Endodermal cell (in vitro differentiated cells): ENCODE measurements around the gene LTC4S. TPM values are rescaled to one million over a fixed set of nuclear protein-coding genes. Genes with fewer than 3 reads are reported as not detected.

ENCODE experiments used
- DNase-seq: peaks from one replicate; pipeline ENCODE4 v3.0.0-alpha.2; 2017
- H3K27ac ChIP-seq: 2 replicates; pipeline ENCODE4 v1.5.1; 2013; ENCODE audit warnings: mild to moderate bottlenecking, low read depth, low read length, moderate library complexity
- H3K27me3 ChIP-seq: 2 replicates; pipeline ENCODE4 v1.6.1; 2013; ENCODE audit warnings: mild to moderate bottlenecking, low read length, moderate library complexity; ENCODE audit not compliant: insufficient read depth, control insufficient read depth, poor library complexity, severe bottlenecking
- H3K36me3 ChIP-seq: 2 replicates; pipeline ENCODE4 v1.7.0; 2013; ENCODE audit warnings: mild to moderate bottlenecking, low read length, moderate library complexity; ENCODE audit not compliant: control insufficient read depth, insufficient read depth
- H3K4me1 ChIP-seq: one replicate; pipeline ENCODE4 v1.7.0; 2013; ENCODE audit warnings: low read length; ENCODE audit not compliant: control insufficient read depth, insufficient read depth
- H3K4me3 ChIP-seq: 2 replicates; pipeline ENCODE4 v1.5.1; 2013; ENCODE audit warnings: mild to moderate bottlenecking, low read length, moderate library complexity
- H3K9ac ChIP-seq: 2 replicates; pipeline ENCODE4 v1.6.1; 2013; ENCODE audit warnings: mild to moderate bottlenecking, low read length, moderate library complexity; ENCODE audit not compliant: poor library complexity, severe bottlenecking; ENCODE audit errors: extremely low read depth
- H3K9me3 ChIP-seq: 2 replicates; pipeline ENCODE4 v1.6.1; 2013; ENCODE audit warnings: mild to moderate bottlenecking, low read length, moderate library complexity; ENCODE audit not compliant: control insufficient read depth
- H3K27ac Mint-ChIP-seq: 2 replicates; pipeline ENCODE4 v1.8.0; 2020; ENCODE audit warnings: mixed read lengths
- H3K27me3 Mint-ChIP-seq: 2 replicates; pipeline ENCODE4 v1.8.0; 2021; ENCODE audit warnings: mild to moderate bottlenecking, mixed read lengths; ENCODE audit not compliant: insufficient read depth
- H3K36me3 Mint-ChIP-seq: 2 replicates; pipeline ENCODE4 v1.8.0; 2020; ENCODE audit warnings: low read depth, mixed read lengths
- H3K4me1 Mint-ChIP-seq: 2 replicates; pipeline ENCODE4 v1.8.0; 2020; ENCODE audit warnings: mixed read lengths
- H3K4me3 Mint-ChIP-seq: 2 replicates; pipeline ENCODE4 v1.8.0; 2020; ENCODE audit warnings: mild to moderate bottlenecking, moderate library complexity, mixed read lengths
- H3K9me3 Mint-ChIP-seq: 2 replicates; pipeline ENCODE4 v1.8.0; 2020; ENCODE audit warnings: mild to moderate bottlenecking, mixed read lengths
- CTCF ChIP-seq: fragments of 200-600 bp; sonication (generic); conservative IDR thresholded peaks from 2 replicates; pipeline ENCODE4 v1.5.0; 2021; ENCODE audit warnings: antibody characterized with exemption, mild to moderate bottlenecking
- WGBS, 2 experiments: methylation state at CpG; one replicate each; pipeline versions ENCODE4 v1.1.5 to v1.1.7; 2013; ENCODE audit warnings: missing lambda C conversion rate in 2 of 2, mixed read lengths in 1 of 2; ENCODE audit not compliant: insufficient coverage in 1 of 2, insufficient read length in 1 of 2; 5-methylcytosine and 5-hydroxymethylcytosine counted together
- total RNA-seq, 2 donors: library from RNA; stranded (reverse); fragmentation: NEBNext Ultra II Directional in 1 of 2; extraction: Animal tissue kit (Norgen Biotek cat#: 25700) in 1 of 2; gene quantifications; 2 replicates in 1 of 2; 3 replicates in 1 of 2; pipeline ENCODE4 v1.2.1, GENCODE V29; 2021

The LTC4S gene
- total RNA-seq, 2 donors from 2014 or later = 5.7 to 6.3 TPM

GRCh38 chr5:179805529-179806249 is 11.9 kb downstream of the LTC4S start:
- no peaks in the 10 kb centered on the region for H3K27me3 Mint-ChIP-seq
- no peaks in the 10 kb centered on the region for H3K9me3 ChIP-seq
- peak; percentile 77 for DNase-seq
- peaks cover 13% of the 10 kb centered on the region for H3K36me3 ChIP-seq
- H3K27me3 ChIP-seq = no peaks in the 10 kb centered on the region
- WGBS, 2 experiments = 2 to 9% methylated on average over 14 to 65 of the region's 65 CpGs
- peak overlapping the region; percentile 18 for H3K9ac ChIP-seq
- no peaks in the 10 kb centered on the region for H3K9me3 Mint-ChIP-seq
- H3K4me1 Mint-ChIP-seq = peaks cover 13% of the 10 kb centered on the region
- no peak overlapping the region for H3K27ac ChIP-seq
- H3K4me3 ChIP-seq = peak overlapping the region; percentile 78
- TF ChIP-seq CTCF = no peak
- H3K4me3 Mint-ChIP-seq = peak overlapping the region; percentile 73
- peaks cover 6% of the 10 kb centered on the region for H3K36me3 Mint-ChIP-seq
- peaks cover 2% of the 10 kb centered on the region for H3K4me1 ChIP-seq
- peak overlapping the region; percentile 68 for H3K27ac Mint-ChIP-seq

GRCh38 chr5:179806250-179807048 is 12.7 kb downstream of the LTC4S start, which contains the start of gene MGAT4B:
Gene MGAT4B, minus strand, starts transcription at chr5:179806866. Its CDS starts 283 bp downstream, at chr5:179806583.
- Mint-ChIP-seq H3K4me3 (peak within 1 kb of the TSS; percentile 73), H3K4me1 (peaks cover 13% of the 10 kb centered on the region), H3K9me3 (no peaks in the 10 kb centered on the region), H3K27me3 (no peaks in the 10 kb centered on the region), H3K27ac (peak within 1 kb of the TSS; percentile 39), H3K36me3 (peaks cover 10% of the 10 kb centered on the region)
- Histone ChIP-seq H3K27me3 (no peaks in the 10 kb centered on the region), H3K9ac (peak within 1 kb of the TSS; percentile 18), H3K9me3 (no peaks in the 10 kb centered on the region), H3K4me3 (peak within 1 kb of the TSS; percentile 78), H3K36me3 (peaks cover 7% of the 10 kb centered on the region), H3K4me1 (peaks cover 2% of the 10 kb centered on the region), H3K27ac (no peak within 1 kb of the TSS)
- 0 to 1% methylated on average over 15 to 108 of the region's 108 CpGs for WGBS, 2 experiments
- TF ChIP-seq CTCF = no peak
- DNase-seq = peak; percentile 86

GRCh38 chr5:179812135-179812825 is 18.5 kb downstream of the LTC4S start:
- TF ChIP-seq CTCF = no peak
- Mint-ChIP-seq H3K27ac (no peak overlapping the region), H3K36me3 (peaks cover 37% of the 10 kb centered on the region), H3K9me3 (no peaks in the 10 kb centered on the region), H3K4me3 (no peak overlapping the region), H3K27me3 (peaks cover 4% of the 10 kb centered on the region), H3K4me1 (no peaks in the 10 kb centered on the region)
- WGBS, 2 experiments = 95 to 97% methylated on average over 22 to 27 of the region's 27 CpGs
- Histone ChIP-seq H3K4me1 (peaks cover 2% of the 10 kb centered on the region), H3K27me3 (no peaks in the 10 kb centered on the region), H3K9ac (no peak overlapping the region), H3K36me3 (peaks cover 39% of the 10 kb centered on the region), H3K9me3 (no peaks in the 10 kb centered on the region), H3K4me3 (no peak overlapping the region), H3K27ac (no peak overlapping the region)
- no peak for DNase-seq
